NCI-H748 treated with DMSO at 0.1 percent for 48 hours (cell line): ENCODE results near the gene FLACC1.
"Not testable (repeated sequence)": the region's sequence is repeated elsewhere in the genome, so short reads cannot be mapped to it uniquely, and the experiment has no call there.

ENCODE experiments used
- DNase-seq: peaks from one replicate; lab custom pipeline; 2025; lab: John Stamatoyannopoulos, UW

The FLACC1 gene

GRCh38 chr2:201348758-201349157 lies 8.4 kb downstream of the FLACC1 start:
- DNase-seq = no peak

DNA sequence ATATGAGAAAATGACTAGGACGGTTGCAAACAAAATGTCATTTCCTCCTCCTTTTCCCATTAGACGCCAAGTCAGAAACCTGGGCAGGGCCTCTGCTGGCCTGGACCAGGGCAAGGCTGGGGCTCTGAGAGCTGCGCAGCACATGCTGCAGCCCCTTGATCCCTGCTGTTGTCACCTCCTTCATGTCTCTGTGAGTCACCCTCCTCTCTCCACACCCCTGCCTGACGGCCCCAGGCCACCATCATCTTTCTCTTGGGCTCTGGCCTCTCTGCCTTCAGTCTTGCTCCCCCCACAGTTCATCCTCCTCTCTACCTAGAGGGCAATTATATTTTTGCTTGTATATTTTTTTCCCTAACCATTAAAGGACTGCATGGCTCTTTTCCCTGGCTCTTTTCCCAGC lies 10.0 kb downstream of the FLACC1 start:
- no peak for DNase-seq

GRCh38 chr2:201345625-201346213 lies 11.4 kb downstream of the FLACC1 start:
- DNase-seq = no peak

DNA sequence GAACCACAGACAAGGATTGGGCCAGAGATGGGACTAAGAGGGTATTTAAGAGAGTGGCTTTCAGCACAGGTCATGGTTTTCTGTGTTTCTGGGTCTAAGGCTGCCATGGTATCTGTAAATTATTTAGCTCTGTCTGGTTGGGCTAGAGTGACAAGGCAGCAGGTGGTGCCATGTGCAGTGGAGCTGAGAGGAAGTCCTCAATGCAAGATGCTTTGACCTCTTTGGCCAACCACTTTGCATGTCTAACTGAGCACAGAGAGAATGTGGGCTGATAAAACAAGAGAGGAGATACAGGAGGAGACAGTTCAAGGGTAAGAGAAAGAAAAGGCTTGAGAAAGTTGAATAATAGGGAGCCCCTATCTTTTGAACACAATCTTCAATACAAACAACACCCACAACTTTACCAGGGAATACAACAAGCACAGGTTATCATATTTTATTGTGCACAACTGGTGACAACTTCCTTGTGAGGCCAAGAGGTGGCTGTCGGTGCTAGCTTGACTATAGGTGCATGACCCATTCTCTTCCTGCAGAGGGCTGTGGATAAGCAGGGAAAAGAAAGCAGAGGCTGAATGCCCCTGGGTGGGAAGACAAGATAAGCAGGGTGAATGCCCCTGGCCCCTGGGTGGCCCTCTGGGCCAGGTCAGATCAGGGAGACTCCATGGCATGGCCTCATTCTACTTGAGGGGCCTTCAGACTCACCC lies 12.3 kb downstream of the FLACC1 start:
- DNase-seq = no peak

DNA sequence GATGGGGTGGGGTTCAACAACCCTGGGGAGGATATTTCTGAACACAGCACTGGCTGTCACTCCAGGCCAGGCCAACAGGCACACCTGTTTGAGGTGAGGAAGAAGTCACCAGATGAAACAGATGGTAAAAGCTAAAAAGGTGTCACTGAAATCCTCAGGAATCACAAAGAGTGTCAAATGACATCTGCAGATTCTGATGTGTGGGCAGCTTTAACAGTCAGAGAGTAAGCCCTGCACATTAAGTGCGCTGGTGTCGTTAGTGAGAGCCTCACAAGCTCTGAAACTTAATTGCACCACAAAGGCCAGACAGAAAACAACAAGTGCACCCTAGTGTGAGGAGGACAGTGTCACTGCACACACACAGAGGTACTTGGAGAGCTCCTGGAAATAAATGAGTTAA lies 13.6 kb downstream of the FLACC1 start:
- no peak for DNase-seq

GRCh38 chr2:201342923-201343322 lies 14.2 kb downstream of the FLACC1 start:
- DNase-seq = no peak

DNA sequence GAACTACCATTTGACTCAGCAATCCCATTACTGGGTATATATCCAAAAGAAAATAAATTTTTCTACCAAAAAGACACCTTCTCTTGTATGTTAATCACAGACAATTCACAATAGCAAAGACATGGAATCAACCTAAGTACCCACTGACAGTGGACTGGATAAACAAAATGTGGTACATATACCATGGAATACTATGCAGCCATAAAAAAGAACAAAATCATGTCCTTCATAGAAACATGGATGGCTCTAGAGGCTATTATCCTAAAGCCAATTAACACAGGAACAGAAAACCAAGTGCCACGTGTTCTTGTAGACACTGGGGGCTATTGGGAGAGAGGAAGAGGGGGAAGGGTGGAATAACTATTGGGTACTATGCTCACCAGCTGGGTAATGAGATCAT lies 27.7 kb downstream of the FLACC1 start:
- DNase-seq = no peak

DNA sequence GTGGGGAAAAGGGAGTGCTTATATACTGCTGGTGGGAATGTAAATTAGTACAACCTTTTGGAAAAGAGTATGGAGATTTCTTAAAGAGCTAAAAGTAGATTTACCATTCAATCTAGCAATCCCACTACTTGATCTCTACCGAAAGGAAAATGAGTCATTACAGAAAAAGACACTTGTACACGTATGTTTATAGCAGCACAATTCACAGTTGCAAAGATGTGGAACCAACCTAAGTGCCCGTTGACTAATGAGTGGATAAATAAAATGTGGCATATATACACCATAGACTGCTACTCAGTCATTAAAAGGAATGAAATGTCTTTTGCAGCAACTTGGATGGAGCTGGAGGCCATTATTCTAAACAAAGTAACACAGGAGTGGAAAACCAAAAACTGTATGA lies 29.5 kb downstream of the FLACC1 start:
- DNase-seq = no peak

- no peak for DNase-seq
These were observed 34.4 kb downstream of the FLACC1 start for GRCh38 chr2:201322772-201323171.

DNA sequence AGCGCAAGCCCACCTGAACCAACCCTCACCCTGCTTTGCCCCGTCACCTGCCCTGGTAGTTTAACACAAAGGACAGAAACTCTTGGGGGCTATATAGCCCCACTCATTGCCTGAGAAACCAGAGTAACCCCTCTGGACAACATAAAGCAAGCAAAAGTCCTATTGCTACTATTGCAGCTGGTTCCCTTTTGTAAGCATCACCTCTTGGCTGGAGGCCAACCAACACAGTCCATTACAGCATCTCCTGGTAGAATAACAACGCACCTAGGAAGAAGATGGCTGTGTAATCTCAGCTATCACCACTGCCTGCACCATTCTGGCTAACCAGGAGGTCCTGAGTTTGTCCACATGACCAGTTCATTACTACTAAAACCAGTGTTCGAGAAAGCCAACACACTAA lies 36.4 kb downstream of the FLACC1 start:
- DNase-seq = no peak

DNA sequence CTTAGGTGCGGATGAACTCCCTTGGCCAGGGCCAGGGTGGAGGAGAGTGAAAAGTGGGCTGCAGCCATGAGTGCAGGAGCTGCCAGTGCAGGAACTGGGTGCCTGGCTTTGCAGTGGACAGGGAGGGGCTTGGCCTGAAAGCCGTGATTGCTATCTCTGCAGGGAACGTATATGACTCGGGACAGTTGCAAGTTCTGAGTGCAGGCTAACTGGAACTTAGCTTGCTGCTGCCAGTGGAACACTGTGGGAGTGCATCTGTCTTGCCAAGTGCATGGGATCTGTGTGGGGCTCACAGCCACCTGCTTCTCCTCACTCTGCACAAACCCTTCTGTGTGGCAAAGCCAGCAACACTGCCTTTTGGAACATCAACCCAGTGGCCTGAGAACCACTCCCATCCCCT lies 36.9 kb downstream of the FLACC1 start:
- DNase-seq = no peak

DNA sequence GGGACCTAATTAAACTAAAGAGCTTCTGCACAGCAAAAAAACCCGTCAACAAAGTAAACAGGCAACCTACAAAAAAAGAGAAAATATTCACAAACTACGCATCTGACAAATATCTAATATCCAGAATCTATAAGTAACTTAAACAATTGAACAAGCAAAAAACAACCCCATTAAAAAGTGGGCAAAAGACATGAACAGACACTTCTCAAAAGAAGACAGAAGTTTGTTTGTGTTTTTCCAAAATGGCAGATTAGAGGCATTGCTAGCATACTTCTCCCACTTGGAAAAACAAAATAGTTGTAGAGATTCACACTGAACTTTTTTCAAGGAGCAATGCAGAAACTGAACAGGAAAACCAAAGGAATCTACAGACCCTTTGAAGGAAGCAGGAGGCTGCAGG lies 37.6 kb downstream of the FLACC1 start:
- DNase-seq = no peak

DNA sequence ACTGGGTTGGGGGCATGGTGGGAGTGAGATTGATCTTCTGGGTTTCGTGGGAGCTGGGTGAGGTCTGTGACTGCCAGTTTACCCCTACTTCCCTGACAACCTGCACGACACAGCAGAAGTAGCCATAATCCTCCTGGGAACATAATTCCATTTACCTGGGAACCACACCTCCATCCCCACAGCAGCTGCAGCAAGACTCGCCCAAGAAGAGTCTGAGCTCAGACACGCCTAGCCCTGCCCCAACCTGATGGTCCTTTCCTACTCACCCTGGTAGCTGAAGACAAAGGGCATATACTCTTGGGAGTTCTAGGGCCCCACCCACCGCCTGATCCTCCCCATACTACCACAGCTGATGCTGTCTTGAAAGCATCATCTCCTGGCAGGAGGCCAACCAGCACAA lies 43.8 kb downstream of the FLACC1 start:
- no peak for DNase-seq

GRCh38 chr2:201308914-201309313 lies 48.2 kb downstream of the FLACC1 start:
- DNase-seq = no peak

DNA sequence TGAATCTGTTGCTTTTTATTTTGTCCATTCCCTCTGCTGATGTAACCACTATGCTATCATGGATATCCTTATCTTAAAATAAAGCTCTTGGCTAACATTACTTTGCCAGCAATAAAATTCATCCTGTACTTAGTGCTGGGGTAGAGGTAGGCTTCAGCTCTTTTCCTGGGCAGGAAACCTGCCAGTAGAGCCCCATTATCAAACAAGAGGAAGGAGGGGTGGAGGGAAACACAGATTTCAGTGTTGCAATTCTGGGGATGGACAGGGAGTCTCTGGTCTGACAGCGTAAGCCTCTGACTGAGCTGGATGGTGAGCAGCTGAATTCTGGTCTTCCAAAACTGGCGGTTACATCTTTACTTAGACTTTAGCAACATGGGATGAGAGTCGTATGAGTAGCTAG lies 49.3 kb downstream of the FLACC1 start:
- no peak for DNase-seq

DNA sequence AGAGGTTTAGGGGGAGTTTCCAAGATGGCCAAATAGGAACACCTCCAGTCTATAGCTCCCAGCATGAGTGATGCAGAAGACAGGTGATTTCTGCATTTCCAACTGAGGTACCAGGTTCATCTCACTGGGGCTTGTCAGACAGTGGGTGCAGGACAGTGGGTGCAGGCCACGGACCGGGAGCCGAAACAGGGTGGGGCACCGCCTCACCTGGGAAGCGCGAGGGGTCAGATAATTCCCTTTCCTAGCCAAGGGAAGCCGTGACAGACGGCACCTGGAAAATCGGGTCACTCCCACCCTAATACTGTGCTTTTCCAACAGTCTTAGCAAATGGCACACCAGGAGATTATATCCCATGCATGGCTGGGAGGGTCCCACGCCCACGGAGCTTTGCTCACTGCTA lies 57.2 kb downstream of the FLACC1 start:
- not testable (repeated sequence) for DNase-seq

- DNase-seq = no peak
These were observed 58.6 kb downstream of the FLACC1 start for GRCh38 chr2:201298462-201299052.

DNA sequence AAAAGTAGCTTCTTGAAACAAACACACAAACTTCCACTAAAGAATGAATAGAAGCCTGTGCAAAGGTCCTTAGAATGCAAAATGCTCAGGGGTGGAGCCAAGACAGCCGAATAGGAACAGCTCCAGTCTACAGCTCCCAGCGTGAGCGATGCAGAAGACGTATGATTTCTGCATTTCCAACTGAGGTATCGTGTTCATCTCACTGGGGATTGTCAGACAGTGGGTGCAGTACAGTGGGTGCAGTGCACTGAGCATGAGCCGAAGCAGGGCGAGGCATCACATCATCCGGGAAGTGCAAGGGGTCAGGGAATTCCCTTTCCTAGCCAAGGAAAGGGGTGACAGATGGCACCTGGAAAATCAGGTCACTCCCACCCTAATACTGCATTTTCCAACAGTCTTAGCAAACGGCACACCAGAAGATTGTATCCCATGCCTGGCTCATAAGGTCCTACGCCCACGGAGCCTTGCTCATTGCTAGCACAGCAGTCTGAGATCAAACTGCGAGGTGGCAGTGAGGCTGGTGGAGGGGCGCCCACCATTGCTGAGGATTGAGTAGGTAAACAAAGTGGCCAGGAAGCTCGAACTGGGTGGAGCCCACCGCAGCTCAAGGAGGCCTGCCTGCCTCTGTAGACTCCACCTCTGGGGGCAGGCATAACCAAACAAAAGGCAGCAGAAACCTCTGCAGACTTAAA lies 66.5 kb downstream of the FLACC1 start:
- not testable (repeated sequence) for DNase-seq

GRCh38 chr2:201285499-201285898 lies 71.6 kb downstream of the FLACC1 start:
- no peak for DNase-seq

DNA sequence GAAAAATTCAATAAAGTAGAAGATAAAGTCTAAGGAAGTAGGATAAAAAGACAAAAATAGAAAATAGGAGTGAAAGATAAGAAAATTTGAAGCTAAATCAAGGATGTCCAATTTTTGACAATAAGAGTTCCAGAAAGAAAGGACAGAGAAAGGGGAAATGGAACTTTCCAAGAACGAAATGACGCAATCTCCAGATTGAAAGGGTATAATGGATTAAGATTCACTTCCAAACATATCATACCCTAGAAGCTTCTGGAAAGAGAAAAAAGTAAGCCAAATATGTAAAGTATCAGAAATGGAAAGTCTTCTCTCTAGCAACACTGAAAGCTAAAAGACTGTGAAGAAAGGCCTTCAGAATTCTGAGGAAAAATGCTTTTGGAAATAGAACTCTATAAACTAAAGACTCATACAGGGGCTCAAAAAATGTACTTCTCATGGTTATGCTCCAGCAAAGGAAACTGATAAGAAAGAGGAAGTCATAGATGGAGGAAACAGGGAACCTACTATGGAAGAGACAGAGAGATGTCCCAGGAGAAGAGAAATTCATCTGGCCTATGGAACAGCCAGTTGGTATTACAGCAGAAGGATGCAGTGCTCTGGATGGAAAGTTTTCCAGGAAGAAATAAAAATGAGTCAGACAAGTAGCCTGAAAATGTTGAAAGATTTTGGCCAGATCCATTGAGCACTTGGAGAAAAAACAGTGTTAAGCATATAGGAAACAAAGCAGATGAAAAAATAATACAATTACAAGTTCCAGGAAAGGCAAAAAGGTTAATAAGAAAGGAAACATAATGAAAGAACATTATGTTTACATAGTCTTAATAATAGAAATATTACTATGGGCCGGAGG lies 76.7 kb downstream of the FLACC1 start:
- DNase-seq = no peak

GRCh38 chr2:201279079-201279478 lies 78.1 kb downstream of the FLACC1 start:
- no peak for DNase-seq

GRCh38 chr2:201276511-201276910 lies 80.6 kb downstream of the FLACC1 start:
- no peak for DNase-seq
